ENCODE measurements around the gene DUSP6.

DNA sequence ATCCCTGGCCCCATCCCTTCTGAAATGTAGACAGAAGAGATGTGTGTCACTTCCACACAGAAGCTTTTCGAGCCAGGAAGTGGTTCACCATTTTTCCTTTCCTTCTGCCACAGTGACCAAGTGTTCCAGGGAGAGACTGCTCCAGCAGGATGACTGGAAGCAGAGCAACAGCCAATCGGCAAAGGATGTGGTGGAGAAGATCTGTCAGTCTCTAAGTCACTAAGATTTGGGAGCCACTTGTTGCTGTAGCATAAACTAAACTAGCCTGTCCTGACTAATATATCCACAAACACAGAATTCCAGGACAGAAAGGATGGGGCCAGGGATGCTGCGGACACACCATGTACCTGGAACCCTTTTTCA lies 42.9 kb downstream of the DUSP6 start:
- TF ChIP-seq, protein P1, sequence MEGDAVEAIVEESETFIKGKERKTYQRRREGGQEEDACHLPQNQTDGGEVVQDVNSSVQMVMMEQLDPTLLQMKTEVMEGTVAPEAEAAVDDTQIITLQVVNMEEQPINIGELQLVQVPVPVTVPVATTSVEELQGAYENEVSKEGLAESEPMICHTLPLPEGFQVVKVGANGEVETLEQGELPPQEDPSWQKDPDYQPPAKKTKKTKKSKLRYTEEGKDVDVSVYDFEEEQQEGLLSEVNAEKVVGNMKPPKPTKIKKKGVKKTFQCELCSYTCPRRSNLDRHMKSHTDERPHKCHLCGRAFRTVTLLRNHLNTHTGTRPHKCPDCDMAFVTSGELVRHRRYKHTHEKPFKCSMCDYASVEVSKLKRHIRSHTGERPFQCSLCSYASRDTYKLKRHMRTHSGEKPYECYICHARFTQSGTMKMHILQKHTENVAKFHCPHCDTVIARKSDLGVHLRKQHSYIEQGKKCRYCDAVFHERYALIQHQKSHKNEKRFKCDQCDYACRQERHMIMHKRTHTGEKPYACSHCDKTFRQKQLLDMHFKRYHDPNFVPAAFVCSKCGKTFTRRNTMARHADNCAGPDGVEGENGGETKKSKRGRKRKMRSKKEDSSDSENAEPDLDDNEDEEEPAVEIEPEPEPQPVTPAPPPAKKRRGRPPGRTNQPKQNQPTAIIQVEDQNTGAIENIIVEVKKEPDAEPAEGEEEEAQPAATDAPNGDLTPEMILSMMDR (IDR thresholded peaks at IDR 0.05): no peak
- TF ChIP-seq POLR2AphosphoS5 (IDR thresholded peaks at IDR 0.05; ENCODE audit: insufficient read depth in 1 of 2, low read depth in 1 of 2) (no peak), POLR2A (IDR thresholded peaks at IDR 0.05) (no peak)
